T-helper 22 cell (primary cell): ENCODE measurements around the gene ADAM15.

ENCODE experiments used
- DNase-seq: peaks from one replicate; pipeline ENCODE4 v3.0.0-alpha.2; 2020; ENCODE audit warnings: low read depth

ADAM15 gene, protein sequence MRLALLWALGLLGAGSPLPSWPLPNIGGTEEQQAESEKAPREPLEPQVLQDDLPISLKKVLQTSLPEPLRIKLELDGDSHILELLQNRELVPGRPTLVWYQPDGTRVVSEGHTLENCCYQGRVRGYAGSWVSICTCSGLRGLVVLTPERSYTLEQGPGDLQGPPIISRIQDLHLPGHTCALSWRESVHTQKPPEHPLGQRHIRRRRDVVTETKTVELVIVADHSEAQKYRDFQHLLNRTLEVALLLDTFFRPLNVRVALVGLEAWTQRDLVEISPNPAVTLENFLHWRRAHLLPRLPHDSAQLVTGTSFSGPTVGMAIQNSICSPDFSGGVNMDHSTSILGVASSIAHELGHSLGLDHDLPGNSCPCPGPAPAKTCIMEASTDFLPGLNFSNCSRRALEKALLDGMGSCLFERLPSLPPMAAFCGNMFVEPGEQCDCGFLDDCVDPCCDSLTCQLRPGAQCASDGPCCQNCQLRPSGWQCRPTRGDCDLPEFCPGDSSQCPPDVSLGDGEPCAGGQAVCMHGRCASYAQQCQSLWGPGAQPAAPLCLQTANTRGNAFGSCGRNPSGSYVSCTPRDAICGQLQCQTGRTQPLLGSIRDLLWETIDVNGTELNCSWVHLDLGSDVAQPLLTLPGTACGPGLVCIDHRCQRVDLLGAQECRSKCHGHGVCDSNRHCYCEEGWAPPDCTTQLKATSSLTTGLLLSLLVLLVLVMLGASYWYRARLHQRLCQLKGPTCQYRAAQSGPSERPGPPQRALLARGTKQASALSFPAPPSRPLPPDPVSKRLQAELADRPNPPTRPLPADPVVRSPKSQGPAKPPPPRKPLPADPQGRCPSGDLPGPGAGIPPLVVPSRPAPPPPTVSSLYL

DNA sequence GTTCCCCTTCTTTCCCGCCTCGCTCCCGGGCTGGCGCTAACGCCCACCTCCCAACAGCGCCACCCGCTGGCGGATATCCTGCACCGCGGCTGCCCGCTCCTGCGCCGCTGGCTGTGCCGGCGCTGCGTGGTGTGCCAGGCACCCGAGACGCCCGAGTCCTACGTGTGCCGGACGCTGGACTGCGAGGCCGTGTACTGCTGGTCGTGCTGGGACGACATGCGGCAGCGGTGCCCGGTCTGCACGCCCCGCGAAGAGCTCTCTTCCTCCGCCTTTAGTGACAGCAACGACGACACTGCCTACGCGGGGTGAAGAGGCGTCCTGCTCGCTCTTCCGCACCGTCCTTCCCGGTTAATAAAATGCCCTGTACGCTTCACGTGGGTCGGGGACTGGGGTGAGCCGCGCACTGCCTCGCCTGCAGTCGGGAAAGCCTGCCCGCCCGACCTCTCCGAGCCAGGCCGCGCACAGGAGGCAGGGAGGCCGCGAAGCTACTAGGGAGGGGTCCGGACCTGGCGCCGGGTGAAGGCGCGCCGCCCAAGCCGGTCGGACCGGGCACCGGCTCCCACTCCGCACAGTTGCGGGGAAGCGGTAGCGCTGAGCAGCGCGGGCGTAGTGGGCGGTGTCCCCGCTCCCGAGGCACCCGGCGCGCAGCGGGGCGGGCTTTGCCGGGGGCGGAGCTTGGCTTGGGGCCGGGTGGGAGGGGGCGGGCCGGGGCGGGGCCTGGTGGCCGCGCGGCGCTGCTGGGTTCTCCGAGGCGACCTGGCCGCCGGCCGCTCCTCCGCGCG, at the start of gene ADAM15:
Gene ADAM15, plus strand, starts transcription at position 757 of the 782 bp plus-strand sequence. CDS start 71 bp downstream, outside the sequence.
- DNase-seq = peak; percentile 68

DNA sequence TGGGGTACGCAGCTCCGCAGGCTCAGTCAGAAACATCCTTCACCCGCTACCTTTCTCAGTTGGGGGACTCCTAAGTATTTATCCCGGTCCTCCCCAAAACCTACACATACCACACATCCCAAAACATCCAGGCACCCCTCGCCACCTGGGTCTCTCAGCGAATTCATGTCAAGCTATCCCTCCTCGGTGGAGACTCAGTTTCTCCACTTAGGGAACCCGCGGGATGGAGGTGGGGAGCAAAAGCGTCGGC, 49.8 kb upstream of the ADAM15 start:
- no peak for DNase-seq

DNA sequence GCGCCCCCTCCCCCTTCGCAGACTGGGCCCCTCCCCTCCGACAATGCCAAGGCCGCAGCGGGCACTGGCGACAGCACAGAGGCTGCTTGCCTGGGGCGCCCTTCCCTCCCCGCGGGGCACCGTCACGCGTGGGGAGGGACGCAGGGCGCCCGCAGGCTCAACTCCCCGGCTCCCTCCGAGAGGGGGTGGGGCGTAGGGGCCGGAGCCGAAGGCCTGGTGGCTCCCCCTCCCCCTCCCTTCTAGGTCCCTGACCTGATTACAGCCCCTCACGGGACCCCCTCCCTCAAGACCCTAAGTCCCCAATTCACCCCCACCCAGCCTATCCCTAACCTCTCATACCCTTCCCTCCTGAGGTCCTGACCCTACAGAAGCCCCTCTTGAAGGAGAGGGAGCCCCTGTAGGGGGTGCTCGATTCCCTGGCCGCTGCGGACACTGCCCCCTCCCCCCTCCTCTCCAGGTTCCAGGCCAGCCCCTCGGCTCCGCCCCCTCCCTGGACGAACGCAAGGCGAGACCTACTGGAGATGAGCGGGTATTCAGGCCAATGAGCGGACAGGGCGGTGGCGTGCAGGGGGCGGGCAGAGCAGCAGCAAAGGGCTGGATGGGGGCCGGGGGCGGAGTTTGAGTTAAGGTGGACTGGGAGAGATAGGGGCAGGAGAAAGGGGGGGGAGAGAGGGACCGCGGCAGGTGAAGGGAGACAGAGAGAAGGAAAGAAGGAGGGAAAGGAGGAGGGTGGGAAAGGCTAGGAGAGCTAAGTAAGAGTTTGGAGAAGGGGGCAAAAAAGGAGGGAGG, 49.2 kb upstream of the ADAM15 start:
- peak; percentile 98 for DNase-seq

DNA sequence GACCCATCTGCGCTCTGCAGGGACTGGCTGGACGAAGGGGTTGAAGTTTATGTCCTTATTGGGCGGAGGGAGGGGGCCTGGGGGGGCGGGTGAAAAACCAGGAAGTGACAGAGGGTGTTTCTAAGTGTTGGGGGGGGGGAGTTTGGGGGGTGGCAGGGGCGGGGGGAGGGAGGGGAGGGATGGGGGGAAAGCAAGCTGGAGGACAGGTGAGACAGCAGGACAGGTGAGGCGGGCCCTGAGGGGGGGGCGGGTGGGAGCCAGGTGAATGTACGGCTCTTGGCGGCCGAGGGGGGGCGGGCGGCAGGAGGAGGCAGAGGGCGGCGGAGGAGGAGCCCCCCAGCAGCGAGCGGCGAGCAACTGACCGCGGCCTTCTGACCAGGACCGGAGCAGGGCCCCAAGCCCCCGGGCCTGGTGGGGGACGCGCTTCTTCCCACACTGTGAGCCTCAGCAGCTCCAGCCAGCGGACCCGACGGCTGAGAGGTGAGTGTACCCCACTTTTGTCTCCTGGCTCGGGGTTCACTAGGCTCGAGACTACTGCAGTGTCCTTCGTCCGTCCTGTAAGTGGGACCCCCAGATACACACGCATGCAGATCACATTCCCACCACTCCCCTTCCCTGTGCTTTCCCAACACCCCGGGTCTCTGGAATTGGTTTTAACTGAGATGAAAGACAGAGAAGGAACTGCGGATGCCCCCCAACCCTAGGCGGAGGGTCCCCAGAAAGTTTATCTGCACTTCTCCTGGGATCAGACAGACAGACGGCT, 48.5 kb upstream of the ADAM15 start, which contains the start of gene ZBTB7B:
Gene ZBTB7B, plus strand, starts transcription at position 339 of the 763 bp plus-strand sequence. CDS start 11,859 bp downstream, outside the sequence.
- DNase-seq = peak; percentile 25

DNA sequence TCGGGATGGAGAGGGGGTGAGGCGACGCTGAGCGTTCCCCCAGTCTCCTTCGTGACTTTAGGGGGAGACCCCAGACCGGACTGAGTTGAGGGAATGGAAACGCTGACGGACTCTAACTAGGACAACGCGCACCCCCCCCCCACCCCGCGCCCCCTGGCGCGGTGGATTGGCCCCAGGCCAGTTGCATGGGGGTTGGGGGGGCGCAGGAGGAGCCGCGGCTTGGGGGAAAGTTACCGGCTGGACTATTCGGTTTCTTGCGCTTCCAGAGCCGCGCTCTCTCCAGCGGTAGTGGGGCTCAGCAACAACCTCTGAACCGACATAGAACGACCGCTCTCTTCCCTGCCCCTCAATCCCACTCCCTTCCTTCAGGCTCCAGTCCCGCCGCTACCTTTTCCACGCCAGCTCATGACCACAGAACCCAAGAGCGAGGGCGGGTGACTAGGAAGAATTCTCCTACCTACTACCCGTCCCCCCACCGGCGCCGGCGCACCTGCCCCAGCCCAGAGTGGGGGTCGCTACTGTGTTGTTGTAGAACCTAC, 47.8 kb upstream of the ADAM15 start:
- DNase-seq = no peak

DNA sequence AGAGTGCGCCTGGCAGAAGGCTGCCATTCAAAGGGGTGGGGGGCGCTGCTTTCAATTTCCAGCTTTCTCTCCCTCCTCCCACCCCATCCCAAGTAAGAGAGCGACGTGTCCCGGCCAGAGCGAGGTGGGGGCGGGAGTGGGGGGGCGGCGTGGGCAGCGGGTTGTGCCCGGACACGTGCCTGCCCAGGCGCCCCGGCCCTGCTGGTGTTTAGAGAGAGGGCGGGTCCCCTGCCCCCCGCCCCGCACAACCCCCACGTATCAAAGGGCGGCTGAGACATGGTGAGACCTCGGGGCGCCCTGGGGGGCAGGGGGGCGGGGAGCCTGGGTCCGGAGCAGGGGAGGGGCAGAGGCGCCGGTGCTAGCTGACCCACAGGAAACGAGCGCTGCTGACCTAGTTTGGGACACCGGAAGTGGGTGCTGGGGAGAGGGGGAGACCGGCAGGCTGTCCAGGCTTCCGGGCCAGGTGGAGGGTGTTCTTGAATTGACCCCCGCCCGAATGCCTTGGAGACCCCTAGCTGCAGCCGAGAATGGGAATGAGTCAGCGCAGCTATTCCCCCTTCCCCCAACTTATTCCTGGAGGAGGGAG, 47.3 kb upstream of the ADAM15 start:
- DNase-seq = no peak

DNA sequence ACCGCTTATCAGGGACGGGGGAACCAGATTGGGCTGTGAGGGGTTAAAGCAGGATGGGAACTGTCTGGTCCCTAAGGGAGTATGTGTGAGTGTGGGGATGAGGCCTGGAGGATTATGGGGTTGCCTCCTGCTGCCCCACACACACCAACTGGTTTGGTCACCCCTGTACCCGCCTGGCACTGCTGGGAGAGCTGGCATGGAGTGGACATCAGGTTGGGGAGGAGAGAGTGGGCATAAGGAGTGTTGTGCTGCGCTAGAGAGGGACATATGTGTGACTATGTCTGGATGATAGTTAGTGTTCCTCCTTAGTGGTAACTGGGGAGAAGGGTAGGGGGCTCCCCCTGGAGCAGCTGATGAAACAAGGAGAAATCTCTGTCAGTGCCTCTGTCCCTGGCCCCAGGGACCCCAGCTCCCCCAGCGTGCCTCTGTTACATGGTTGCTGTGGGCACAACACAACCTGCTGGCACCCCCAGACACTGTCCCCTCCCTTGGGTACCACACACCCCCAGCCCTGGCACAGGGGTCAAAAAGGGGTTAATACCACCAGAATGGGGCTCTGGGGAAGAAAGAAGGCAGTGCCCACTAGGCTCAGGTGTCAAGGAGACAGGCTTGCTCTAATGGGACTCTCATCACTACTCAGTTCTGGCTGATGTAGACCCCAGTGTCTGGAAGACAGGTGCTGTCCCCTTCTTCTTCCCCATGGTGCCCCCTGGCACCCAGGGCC, 46.6 kb upstream of the ADAM15 start:
- no peak for DNase-seq

DNA sequence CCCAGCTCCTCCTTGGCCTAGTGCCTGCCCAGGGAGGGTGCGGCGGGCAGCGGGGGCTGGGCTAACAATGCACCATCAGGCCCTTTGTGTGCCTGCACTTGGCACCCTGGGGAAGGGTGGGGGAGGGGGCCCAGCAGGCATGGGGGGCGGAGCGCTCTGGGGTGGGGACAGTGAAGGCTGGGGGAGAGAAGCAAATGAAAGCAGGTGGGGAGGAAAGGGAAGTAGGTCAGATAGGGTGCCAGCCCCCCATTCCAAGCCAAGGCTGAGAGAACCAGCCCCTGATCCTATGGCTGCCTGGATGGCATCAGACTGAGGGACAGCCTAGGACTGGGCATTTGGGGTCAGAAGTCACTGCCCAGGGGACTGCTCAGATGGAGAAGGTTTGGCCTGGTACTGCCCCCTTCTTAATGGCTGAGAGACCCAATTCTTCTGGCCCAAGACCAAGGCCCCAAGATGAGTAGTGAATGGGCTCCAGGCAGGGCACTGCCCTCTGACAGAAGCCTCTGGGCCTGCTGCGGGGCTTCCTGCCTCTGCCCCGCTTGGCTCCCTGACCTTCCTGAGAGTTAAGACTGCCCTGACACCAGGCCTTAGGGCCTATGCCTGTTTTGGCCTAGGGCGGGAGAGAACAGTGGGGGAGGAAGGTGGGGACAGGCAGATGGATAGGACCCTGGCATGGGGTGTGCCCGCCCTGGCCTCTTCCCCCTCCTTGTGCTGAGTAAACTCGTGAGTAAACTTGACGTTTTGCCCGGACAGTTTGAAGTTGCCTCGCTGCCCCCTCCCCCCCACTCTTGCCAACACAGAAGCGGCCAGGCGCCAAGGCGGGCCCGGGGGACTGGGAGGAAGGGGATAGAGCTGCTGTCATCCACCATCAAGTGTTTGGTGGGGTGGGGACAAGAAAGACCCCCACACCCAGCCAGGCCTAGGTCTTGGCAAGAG, 45.8 kb upstream of the ADAM15 start:
- DNase-seq = no peak

DNA sequence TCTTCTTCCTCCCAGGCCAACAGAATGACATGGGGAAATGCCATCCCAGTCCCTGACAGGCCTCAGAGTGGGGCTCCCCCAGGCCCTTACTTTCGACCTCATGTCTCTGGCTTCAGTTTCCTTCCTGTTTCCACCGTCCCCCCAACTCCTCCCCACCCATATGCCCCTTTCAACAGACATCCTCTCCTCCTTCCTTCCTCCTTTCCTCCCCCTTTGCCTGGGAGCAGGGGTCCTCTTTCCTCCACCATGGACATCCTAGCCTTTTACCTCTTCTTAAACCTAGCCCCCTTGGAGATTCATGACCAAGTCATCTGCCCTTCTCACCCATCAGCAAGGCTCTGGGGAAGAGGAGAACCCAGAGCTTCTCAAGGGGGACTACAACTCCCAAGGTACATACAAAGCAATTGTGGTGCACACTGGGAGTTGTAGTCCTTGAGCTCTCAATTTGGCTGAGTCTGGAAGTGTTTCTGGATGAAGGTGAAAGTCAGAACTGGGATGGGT, 44.5 kb upstream of the ADAM15 start:
- DNase-seq = no peak

DNA sequence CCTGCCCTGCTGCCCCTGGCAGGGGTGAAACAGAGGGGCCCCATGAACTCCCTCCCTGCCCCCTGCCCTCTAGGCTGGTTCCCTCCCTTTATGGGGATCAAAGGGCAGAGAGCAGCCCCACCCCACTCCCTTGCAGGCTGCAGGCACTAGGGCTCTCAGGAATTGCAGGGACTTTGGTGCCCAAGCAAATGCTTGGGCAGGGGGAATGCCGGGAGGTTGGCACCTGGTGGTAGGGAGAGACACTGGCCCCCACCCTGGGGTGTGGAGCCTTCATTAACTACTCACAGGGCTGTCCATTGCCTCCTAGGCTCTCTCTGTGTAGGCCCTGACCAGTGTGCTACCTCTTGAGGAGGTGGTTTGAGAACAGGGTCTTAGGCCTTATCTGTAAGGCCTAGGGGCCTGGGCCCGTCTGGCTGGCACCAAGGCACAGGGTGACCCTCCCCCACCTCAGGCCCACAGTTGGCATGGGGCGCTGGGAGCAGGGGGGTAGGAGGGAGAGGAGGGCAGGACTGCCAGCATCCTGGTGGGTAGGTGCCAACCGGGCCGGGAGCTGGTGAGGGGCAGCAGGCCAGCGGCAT, 43.8 kb upstream of the ADAM15 start:
- DNase-seq = no peak

DNA sequence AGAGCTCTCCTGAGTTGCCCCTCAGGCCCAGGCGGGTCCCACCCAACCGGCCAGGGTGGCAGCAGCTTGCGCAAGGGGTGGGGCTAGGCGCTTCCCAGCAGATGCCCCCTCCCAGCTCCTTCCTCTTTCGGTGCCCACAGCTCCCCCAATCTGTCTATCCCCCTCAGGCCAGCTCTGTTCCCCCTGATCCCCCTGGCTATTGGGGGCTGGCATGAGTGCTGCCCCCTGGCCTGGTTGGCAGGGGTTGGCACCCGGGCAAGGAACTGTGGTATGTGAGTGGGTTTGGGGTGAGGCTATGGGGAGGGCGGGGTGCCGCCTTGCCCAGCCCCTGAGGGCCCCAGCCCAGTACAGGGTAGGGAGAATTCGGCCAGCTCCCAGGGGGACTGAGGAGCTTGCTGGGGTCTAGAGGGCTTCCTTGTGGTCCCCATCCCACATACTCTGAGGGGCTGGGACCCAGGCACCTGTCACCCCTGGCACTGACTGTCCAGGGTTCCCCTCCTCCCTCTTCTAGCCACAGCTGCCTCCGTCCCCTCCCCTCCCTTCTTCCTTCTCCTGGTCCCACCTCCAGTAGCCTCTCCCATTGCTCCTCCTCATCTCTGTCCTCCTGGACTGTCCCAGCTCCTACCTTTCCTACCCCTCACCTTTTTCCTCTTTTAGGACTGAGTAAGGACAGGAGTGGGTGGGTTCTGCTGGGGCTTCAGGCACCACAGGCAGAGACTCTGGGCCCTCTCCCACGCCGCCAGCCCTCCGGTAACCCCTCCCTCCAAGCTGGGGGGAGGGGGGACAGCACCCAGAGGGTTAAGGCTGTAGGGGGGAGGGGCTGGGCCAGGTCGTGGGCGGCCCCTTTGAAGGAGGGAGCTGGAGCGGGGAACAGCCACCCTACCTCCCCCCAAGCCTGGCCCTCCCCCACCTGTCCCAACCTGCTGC, 42.8 kb upstream of the ADAM15 start:
- DNase-seq = no peak

DNA sequence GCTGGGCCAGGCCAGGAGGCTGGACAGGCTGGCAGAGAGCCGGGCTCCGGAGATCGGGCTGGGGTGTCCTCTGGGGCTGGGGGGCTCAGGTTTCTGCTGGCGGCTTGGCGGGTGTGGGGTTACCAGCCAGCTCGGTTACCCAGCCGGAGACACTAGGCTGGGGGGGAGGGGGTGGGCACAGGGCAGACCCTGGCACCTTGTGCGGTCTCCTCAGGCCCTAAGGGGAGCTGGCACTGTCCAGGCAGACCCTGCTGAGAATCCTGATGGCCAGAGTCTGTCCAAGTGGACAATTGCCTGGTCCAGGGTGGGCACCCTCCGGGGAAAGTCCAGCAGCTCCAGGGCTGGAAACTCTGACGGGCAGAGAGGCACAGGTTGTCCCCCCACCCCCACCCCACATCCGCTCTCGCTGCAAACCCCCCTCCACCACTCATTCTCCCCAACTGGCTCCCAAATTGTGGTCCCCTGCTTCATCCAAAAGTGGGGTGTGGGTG, 41.9 kb upstream of the ADAM15 start:
- no peak for DNase-seq

DNA sequence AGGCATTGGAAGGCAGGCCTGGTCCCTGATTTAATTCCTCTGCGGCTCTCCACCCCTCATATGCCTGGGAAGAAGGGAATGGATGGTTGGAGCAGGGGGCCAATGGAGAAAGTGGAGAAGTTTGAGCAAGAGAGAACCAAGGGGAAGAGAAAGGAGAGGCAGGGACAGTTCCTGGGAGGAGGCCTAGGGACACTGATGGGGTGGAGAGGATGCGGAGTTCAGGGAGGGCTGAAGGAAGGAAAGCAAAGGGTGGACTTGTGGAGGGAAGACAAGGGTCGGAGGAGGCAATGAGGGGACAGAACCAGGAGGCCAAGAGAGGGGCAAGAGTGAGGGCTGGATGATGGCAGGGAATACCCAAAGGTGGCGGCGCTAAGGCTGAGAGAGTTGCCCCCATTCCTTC, 41.4 kb upstream of the ADAM15 start:
- no peak for DNase-seq

DNA sequence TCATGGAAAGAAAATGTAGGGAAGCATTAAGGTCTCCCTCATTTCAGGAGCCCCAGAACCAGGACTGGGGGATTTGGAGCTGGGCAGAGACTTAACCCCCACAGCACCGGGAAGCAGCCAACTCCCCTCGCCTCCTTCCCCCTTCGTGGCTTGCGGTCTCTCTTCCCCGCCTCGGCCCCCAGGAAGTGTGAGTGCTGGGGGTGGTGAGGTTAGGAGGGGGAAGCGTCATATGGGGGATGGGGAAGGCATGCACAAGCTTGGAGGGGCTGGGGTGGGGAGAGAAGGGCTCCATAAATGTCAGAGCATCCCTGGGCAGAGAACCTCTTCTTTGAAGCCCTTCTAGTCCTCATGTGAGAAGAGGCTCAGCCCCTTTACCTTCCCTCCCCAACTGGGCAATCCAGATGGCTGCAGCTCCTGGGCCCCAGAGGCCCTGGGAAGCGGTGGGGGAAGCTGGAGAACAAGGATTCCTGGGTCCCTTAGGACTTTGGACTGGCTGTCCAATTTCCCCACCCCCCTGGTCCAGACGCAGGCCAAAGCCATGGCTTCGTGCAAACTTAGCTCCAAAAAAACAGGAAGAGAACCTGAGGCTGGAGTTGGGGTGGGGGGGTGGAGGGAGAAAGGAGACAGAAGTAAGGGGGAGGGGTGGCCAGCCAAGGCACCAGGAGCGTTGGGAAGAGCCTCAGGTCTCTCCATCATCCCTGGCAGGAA, 40.8 kb upstream of the ADAM15 start:
- DNase-seq = no peak

DNA sequence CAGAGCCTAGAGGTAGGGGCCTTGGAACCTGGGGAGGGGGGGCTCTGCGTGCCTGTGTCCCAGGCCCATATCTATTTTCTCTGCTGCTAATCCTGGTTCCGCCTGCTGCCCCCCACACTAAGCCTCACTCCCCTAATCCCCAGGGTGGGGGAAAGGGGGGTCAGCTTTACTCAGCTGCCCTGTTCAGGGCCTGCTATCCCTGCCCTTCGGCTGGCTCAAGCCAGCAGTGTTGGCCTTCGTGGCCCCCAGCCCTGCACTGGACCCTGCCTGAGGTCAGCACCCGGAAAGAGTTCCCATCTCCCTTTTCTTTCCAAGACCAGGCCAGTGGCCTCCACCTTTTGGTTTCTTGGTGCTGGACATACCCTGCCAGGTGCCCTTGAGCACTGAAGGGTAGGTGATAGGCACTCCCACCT, 40.1 kb upstream of the ADAM15 start:
- DNase-seq = no peak
